22Rv1 (cell line): ENCODE results near the gene RUSF1.
"Not testable (repeated sequence)": the region's sequence is repeated elsewhere in the genome, so short reads cannot be mapped to it uniquely, and the experiment has no call there.

Experiments
- H3K27ac ChIP-seq: fragments of 450-650 bp; 2 replicates; pipeline ENCODE4 v1.5.1; 2017
- ZFX ChIP-seq: fragments of 450-650 bp; IDR thresholded peaks from 2 replicates; pipeline ENCODE4 v1.6.1; 2017; ENCODE audit warnings: antibody characterized with exemption, borderline replicate concordance
- TF ChIP-seq, protein P1 (sequence below): fragments of 450-650 bp; IDR thresholded peaks from 2 replicates; pipeline ENCODE4 v1.5.1; 2017; ENCODE audit warnings: mild to moderate bottlenecking

The RUSF1 gene

DNA sequence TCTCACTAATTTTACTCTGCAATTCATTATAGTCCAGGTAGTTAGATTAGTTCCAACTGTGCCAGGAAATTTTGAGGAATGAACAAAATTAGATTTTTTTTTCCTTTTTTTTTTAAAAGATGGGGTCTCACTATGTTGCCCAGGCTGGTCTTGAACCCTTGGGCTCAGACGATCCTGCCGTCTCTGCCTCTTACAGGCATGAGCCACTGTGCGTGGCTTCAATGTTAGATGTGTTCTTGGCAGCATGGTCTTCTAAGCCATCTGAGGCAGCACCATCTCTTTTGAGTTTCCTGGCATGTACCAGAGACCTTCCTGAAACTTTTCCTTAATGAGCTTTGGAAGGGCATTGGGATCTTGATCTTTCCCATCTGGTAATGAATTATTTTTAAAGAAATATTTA, 16.9 kb upstream of the RUSF1 start:
- TF ChIP-seq, protein P1, sequence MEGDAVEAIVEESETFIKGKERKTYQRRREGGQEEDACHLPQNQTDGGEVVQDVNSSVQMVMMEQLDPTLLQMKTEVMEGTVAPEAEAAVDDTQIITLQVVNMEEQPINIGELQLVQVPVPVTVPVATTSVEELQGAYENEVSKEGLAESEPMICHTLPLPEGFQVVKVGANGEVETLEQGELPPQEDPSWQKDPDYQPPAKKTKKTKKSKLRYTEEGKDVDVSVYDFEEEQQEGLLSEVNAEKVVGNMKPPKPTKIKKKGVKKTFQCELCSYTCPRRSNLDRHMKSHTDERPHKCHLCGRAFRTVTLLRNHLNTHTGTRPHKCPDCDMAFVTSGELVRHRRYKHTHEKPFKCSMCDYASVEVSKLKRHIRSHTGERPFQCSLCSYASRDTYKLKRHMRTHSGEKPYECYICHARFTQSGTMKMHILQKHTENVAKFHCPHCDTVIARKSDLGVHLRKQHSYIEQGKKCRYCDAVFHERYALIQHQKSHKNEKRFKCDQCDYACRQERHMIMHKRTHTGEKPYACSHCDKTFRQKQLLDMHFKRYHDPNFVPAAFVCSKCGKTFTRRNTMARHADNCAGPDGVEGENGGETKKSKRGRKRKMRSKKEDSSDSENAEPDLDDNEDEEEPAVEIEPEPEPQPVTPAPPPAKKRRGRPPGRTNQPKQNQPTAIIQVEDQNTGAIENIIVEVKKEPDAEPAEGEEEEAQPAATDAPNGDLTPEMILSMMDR, result no peak
- TF ChIP-seq ZFX, result no peak

DNA sequence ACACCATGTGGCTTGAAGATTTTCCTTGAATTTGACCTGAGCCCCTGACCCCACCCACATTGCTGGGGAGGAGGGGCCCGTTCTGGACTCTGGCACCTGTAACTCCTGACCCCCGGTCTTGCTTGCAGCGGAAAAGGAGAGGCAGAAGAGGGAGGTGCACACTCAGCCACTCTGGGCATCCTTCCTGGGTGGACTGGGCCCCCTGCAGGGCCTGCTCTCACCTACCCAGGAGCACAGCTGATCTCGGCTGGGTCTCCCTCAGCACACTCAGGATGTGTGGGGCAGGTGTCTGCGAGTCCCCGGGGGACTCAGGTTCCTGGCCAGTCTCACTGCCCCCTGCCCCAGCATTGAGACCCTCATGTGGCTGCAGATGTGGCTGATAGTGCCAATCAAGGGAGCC, 15.6 kb upstream of the RUSF1 start:
- not testable (repeated sequence) for H3K27ac ChIP-seq

More for the DNA sequence above, 16.9 kb upstream of the RUSF1 start:
- no peak overlapping the region for H3K27ac ChIP-seq

DNA sequence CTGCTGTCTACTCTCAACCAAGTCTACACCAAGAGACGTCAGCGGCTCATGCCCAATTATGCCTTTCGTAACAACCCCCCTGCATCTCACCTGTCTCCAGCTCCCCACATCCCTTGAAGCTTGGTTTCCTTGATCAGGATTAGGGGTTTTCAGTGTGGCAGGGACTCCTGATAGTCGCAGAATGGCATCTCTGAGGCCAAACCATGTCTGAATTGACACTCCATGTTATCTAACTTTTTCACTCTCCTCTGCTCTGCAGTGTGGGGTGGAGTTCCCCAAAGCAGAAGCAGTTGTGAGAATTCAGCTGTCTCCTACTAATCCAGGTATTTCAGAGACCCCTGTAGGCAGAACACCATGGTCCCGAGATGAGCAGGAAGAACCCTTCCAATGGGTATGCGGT, 13.9 kb upstream of the RUSF1 start:
- TF ChIP-seq, protein P1, result no peak
- no peak for TF ChIP-seq ZFX
- no peak overlapping the region for H3K27ac ChIP-seq

DNA sequence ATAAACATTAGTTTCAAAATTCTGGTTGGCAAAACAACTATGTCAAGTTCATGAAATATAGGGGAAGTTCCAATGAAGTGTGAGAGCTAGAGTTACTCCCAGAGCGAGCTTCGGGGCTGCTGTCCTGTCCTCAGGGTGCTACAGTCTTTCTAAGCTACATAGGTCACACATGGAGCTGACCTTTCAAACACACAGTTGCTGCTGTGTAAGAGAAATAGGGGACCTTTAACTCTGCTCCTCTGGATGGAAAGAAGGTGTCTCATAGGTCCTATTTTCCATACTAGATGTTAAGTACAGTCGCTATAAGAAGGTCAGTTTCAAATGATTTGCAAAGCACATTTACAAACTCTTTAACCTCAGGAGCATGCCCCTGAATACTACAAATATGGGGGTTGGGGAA, 13.2 kb upstream of the RUSF1 start:
- TF ChIP-seq, protein P1, result no peak
- no peak for TF ChIP-seq ZFX
- no peak overlapping the region for H3K27ac ChIP-seq

DNA sequence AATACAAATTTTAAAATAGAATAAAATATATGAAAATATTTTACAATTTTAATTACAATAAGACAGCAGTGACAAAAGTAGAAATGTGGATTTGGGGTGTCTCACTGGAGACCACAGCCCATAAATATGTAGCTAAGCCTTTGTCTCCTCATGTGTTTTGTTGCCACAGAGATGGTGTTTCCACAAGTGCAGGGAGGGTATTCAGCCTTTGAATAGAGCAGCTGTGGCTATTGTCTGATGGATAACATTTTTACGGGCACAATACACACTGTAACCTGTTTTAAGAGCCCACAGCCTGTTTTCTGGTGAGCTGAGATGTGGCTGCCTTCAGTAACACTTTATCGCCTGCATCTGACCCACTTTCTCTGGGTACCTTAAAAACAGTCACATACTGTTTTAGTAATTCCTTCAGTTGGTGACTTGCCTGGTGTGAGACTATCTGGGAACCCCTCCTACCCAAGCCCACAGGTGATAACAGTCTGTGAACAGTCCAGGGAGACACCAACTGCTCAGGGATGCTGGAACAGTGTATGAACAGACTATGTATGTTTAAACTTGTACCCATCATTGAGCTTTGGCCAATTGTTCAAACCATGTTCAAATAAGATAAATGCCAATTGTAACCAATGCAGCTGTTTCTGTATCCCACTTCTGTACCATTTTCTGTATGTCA, 11.7 kb upstream of the RUSF1 start:
- no peak for TF ChIP-seq ZFX
- TF ChIP-seq, protein P1, result no peak

DNA sequence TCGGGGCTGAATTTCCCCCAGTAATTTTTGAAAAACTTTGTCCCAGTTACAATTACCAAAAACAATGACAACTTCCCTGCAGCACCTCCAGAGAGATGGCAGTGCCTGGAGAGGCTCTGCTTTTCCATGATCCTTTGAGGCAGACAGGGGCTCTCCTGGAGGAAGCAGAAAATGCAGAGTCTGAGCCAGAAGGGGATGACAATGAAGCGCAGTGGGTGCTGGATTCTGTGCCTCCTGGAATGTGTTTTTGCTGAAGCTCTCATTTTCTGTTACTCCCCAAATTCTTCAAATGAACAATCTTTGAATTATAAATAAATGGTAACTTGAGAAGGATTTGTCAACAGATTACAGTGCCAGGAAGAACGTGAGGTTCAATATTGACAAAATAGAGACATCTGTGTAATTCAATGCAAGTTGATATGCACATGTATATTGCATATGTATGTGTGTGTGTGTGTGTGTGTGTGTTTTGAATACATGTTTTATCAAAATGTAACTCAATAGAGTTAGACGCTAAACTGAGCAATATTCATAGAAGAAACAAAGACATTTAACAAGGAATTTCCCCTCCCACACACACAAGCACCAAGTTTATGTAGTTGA, 9.7 kb upstream of the RUSF1 start:
- TF ChIP-seq, protein P1, result no peak
- no peak for TF ChIP-seq ZFX
- no peak overlapping the region for H3K27ac ChIP-seq

More for the DNA sequence above, 11.7 kb upstream of the RUSF1 start:
- no peak overlapping the region for H3K27ac ChIP-seq

DNA sequence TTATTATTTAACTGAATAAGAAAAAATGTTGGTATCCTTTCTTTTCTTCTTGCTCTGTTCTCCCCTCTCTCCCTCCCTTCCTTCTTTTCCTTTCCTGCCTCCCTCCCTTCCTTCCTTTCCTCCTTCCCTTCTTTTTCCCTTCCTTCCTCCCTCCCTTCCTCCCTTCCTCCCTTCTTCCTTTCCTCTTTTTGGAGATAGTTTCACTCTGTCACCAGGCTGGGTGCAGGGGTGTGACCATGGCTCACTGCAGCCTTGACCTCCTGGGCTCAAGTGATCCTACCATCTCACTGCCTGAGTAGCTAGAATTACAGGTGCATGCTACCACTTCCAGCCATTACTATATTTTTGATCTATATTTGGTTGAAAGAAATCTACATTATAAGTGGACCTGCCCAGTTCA, 5.7 kb upstream of the RUSF1 start:
- TF ChIP-seq, protein P1, result no peak
- TF ChIP-seq ZFX, result no peak
- no peak overlapping the region for H3K27ac ChIP-seq

DNA sequence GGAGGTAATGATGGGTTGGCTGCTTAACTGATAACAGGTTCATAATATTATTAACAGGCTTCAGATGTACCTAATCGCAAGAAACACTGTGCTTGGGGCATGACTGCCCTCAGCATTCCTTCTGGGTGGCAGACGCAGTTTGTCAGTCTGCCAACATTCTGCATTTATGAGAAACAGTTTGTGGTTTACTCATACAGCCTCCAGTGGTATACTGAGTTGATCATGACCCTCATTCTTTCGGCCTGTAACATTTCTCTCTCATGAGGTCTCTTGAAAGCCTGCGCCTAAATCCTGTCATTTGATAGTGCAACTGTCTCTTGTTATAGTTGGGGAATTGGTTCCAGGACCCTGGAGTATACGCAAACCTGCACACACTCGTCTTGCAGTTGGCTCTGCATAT, 4.9 kb upstream of the RUSF1 start:
- H3K27ac ChIP-seq, result no peak overlapping the region
- no peak for TF ChIP-seq ZFX
- TF ChIP-seq, protein P1, result no peak
